Prostate gland (tissue), 2 donors: ENCODE data around the gene COL6A5.
A peak's percentile ranks its signal among the peaks of the same experiment; 100 is the strongest.

Experiments
- CTCF ChIP-seq, 4 experiments: fragments of 200-600 bp in 2 of 4; fragments of 450-650 bp in 2 of 4; sonication (generic) in 2 of 4; IDR thresholded peaks; 1 replicate in 3 of 4; 2 replicates in 1 of 4; pipeline ENCODE4 v1.5.1; 2016 to 2019; ENCODE audit warnings: antibody characterized with exemption in 4 of 4, mild to moderate bottlenecking in 2 of 4, moderate library complexity in 2 of 4
- POLR2AphosphoS5 ChIP-seq: sonication (generic); formaldehyde crosslinking; IDR thresholded peaks from one replicate; pipeline ENCODE4 v1.6.1; 2017; ENCODE audit warnings: antibody characterized with exemption

DNA sequence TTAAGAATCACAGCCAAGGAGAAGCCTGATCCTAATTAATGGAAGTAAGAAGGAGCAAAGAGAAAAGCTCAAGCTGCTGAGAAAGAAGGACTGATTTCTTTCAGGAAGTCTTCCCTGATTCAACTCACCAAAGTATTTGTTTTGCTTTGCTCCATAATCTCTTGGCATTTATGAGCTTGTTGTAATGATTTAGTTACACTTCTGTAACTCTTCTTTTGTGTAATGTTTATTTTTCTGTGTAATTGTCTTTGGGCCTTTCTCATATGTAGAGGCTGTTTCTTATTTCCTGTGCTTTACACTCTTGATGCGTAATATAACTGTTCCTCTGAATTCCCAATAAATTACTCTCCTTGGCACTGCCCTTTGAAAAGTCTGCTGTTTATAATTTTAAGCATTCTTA, 80.0 kb downstream of the COL6A5 start:
- TF ChIP-seq POLR2AphosphoS5, result peak; percentile 46
- TF ChIP-seq CTCF (IDR thresholded peaks at IDR 0.05), result no peak
